WTC11 (cell line): ENCODE measurements around the gene PRRC2A. TPM values are rescaled to one million over a fixed set of nuclear protein-coding genes. Genes with fewer than 3 reads are reported as not detected.

Experiments used
- ATAC-seq: fragments of 200-7000 bp; cut with Tn5 transposase; 2 replicates; pipeline ENCODE4 v1.10.0; 2021; ENCODE audit warnings: mild to moderate bottlenecking, moderate library complexity
- CTCF ChIA-PET: fragments of 300-600 bp; sonication (Branson Sonifier 250); formaldehyde crosslinking; loops from one replicate; lab custom pipeline; 2021; ENCODE audit warnings: antibody characterized with exemption; lab: Charles Lee
- POLR2A ChIA-PET: fragments of 350-600 bp; sonication (Branson Sonifier 250); formaldehyde crosslinking; loops from one replicate; lab custom pipeline; 2021; ENCODE audit warnings: antibody characterized with exemption; lab: Charles Lee
- DNase-seq: peaks from one replicate; pipeline ENCODE4 v3.0.0; 2021; ENCODE audit warnings: low spot score
- H3K27ac Mint-ChIP-seq: 2 replicates; pipeline ENCODE4 v1.8.0; 2021; ENCODE audit warnings: mixed read lengths
- H3K27me3 Mint-ChIP-seq: 2 replicates; pipeline ENCODE4 v1.8.0; 2021; ENCODE audit warnings: low read depth, mild to moderate bottlenecking, moderate library complexity, mixed read lengths
- H3K36me3 Mint-ChIP-seq: 2 replicates; pipeline ENCODE4 v1.8.0; 2021; ENCODE audit warnings: mixed read lengths
- H3K4me1 Mint-ChIP-seq: 2 replicates; pipeline ENCODE4 v1.8.0; 2022; ENCODE audit warnings: mixed read lengths
- H3K4me3 Mint-ChIP-seq: 2 replicates; pipeline ENCODE4 v1.8.0; 2021; ENCODE audit warnings: mild to moderate bottlenecking, moderate library complexity, mixed read lengths
- H3K9me3 Mint-ChIP-seq: 2 replicates; pipeline ENCODE4 v1.8.0; 2021; ENCODE audit warnings: mixed read lengths
- ESRRA ChIP-seq: sonication (generic); formaldehyde crosslinking; IDR thresholded peaks from 2 replicates; pipeline ENCODE4 v1.8.1; 2022; ENCODE audit warnings: mild to moderate bottlenecking, missing genetic modification reagents, borderline replicate concordance
- ETV6 ChIP-seq: sonication (generic); formaldehyde crosslinking; IDR thresholded peaks from 2 replicates; pipeline ENCODE4 v1.8.1; 2022; ENCODE audit warnings: mild to moderate bottlenecking, missing genetic modification reagents
- GABPB1 ChIP-seq: sonication (generic); formaldehyde crosslinking; IDR thresholded peaks from 2 replicates; pipeline ENCODE4 v1.8.1; 2023; ENCODE audit warnings: mild to moderate bottlenecking, missing genetic modification reagents
- IRF2 ChIP-seq: sonication (generic); formaldehyde crosslinking; IDR thresholded peaks from 2 replicates; pipeline ENCODE4 v1.8.0; 2022; ENCODE audit warnings: low read depth, missing genetic modification reagents, borderline replicate concordance
- MXD4 ChIP-seq: fragments of 250-450 bp; sonication (Bioruptor Pico); IDR thresholded peaks from 2 replicates; pipeline ENCODE4 v1.8.0; 2021; ENCODE audit warnings: mild to moderate bottlenecking, moderate library complexity, borderline replicate concordance
- NFATC4 ChIP-seq: fragments of 250-450 bp; sonication (Bioruptor Pico); IDR thresholded peaks from 2 replicates; pipeline ENCODE4 v1.9.0; 2021; ENCODE audit warnings: mild to moderate bottlenecking
- OVOL2 ChIP-seq: fragments of 250-450 bp; sonication (Bioruptor Pico); IDR thresholded peaks from 2 replicates; pipeline ENCODE4 v1.9.0; 2021; ENCODE audit warnings: mild to moderate bottlenecking, borderline replicate concordance
- ZNF317 ChIP-seq: sonication (generic); formaldehyde crosslinking; IDR thresholded peaks from 2 replicates; pipeline ENCODE4 v1.8.1; 2023; ENCODE audit warnings: low read depth, mild to moderate bottlenecking, moderate library complexity, missing genetic modification reagents, borderline replicate concordance
- ZNF423 ChIP-seq: fragments of 250-450 bp; sonication (Bioruptor Pico); IDR thresholded peaks from 2 replicates; pipeline ENCODE4 v2.1.2; 2022; ENCODE audit warnings: mild to moderate bottlenecking, moderate library complexity
- ZNF671 ChIP-seq: fragments of 250-450 bp; sonication (Bioruptor Pico); IDR thresholded peaks from 2 replicates; pipeline ENCODE4 v1.8.0; 2021; ENCODE audit warnings: mild to moderate bottlenecking
- ZSCAN18 ChIP-seq: fragments of 250-450 bp; sonication (Bioruptor Pico); IDR thresholded peaks from 2 replicates; pipeline ENCODE4 v2.1.2; 2022; ENCODE audit warnings: mild to moderate bottlenecking, moderate library complexity
- total RNA-seq: library from RNA; stranded (reverse); gene quantifications from 3 replicates; pipeline ENCODE4 v1.2.3, GENCODE V29; 2021
- TF ChIP-seq, protein P1 (sequence below): fragments of 250-450 bp; sonication (Bioruptor Pico); IDR thresholded peaks from 2 replicates; pipeline ENCODE4 v1.9.0; 2021; ENCODE audit warnings: mild to moderate bottlenecking, borderline replicate concordance
- TF ChIP-seq, protein P2 (sequence below): sonication (generic); formaldehyde crosslinking; IDR thresholded peaks from 2 replicates; pipeline ENCODE4 v1.8.1; 2023; ENCODE audit warnings: mild to moderate bottlenecking, missing genetic modification reagents, borderline replicate concordance
- TF ChIP-seq, protein P3 (sequence below): sonication (generic); formaldehyde crosslinking; IDR thresholded peaks from 2 replicates; pipeline ENCODE4 v1.8.0; 2023; ENCODE audit warnings: mild to moderate bottlenecking, missing genetic modification reagents
- TF ChIP-seq, protein P4 (sequence below): sonication (generic); formaldehyde crosslinking; IDR thresholded peaks from 2 replicates; pipeline ENCODE4 v1.8.1; 2022; ENCODE audit warnings: low read depth, missing genetic modification reagents, borderline replicate concordance
- TF ChIP-seq, protein P5 (sequence below): fragments of 250-450 bp; sonication (Bioruptor Pico); IDR thresholded peaks from 2 replicates; pipeline ENCODE4 v1.8.0; 2021; ENCODE audit warnings: mild to moderate bottlenecking

The PRRC2A gene
- total RNA-seq, 1 experiment from 2014 or later = 372 TPM

DNA sequence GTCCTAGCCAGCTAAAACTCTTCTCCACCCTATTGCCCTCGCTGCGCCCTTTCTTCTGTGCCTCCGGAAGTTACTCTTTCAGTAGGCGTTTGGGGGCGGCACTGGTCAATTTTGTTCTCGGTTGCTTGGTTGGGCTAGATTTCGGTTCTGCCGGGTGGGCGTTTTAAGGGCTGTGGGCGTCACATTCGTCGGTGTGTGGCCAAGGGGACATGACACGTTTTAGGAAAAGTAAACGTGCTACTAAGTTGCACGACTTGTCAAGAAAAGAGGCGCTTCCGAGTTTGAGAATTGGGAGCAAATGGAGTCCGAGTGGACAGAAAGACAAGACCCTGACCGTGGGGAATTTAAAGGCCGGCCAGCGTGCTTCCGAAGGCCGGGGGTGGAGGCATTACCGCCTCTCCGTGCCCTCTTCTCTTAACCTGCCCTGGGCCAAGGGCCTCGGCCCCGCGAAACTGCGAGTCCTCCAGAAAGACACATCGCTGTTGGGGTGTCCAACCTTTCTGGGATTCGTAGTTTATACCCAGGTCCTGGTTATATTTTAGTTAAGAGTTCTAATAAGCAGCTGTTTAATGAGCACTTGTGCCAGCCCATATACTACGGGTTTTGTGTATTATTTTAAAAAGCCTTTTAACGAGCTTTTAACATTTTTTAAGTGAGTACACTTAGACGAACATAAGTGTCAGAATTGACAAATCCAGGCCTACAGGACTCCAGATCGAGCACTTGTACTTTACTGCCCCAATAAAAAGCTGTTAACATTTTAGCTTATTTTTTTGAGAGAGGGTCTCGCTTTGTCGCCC is 32.6 kb downstream of the PRRC2A start:
- DNase-seq (peak; percentile 81), ATAC-seq (peak; percentile 79)
- no peaks in the 10 kb centered on the region for H3K9me3 Mint-ChIP-seq
- H3K27ac Mint-ChIP-seq = peak overlapping the region; percentile 100
- peaks cover 26% of the 10 kb centered on the region for H3K36me3 Mint-ChIP-seq
- H3K4me3 Mint-ChIP-seq = peak overlapping the region; percentile 91
- POLR2A ChIA-PET = interaction anchor here (0.6 to 2.1 kb wide), 11 partner anchors 8 to 210 kb away, joined by 3 to 11 read pairs (median 4); partner anchors contain the start of genes ATP6V1G2, C6orf47, DDAH2 and DDX39B
- H3K4me1 Mint-ChIP-seq = peaks cover 20% of the 10 kb centered on the region
- TF ChIP-seq ETV6 (CRISPR knock-in tag) = peak; percentile 10; the same call in 1 of the 2 replicates
- TF ChIP-seq, protein P1, sequence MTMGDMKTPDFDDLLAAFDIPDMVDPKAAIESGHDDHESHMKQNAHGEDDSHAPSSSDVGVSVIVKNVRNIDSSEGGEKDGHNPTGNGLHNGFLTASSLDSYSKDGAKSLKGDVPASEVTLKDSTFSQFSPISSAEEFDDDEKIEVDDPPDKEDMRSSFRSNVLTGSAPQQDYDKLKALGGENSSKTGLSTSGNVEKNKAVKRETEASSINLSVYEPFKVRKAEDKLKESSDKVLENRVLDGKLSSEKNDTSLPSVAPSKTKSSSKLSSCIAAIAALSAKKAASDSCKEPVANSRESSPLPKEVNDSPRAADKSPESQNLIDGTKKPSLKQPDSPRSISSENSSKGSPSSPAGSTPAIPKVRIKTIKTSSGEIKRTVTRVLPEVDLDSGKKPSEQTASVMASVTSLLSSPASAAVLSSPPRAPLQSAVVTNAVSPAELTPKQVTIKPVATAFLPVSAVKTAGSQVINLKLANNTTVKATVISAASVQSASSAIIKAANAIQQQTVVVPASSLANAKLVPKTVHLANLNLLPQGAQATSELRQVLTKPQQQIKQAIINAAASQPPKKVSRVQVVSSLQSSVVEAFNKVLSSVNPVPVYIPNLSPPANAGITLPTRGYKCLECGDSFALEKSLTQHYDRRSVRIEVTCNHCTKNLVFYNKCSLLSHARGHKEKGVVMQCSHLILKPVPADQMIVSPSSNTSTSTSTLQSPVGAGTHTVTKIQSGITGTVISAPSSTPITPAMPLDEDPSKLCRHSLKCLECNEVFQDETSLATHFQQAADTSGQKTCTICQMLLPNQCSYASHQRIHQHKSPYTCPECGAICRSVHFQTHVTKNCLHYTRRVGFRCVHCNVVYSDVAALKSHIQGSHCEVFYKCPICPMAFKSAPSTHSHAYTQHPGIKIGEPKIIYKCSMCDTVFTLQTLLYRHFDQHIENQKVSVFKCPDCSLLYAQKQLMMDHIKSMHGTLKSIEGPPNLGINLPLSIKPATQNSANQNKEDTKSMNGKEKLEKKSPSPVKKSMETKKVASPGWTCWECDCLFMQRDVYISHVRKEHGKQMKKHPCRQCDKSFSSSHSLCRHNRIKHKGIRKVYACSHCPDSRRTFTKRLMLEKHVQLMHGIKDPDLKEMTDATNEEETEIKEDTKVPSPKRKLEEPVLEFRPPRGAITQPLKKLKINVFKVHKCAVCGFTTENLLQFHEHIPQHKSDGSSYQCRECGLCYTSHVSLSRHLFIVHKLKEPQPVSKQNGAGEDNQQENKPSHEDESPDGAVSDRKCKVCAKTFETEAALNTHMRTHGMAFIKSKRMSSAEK (CRISPR knock-in tag) = no peak
- TF ChIP-seq, protein P2, sequence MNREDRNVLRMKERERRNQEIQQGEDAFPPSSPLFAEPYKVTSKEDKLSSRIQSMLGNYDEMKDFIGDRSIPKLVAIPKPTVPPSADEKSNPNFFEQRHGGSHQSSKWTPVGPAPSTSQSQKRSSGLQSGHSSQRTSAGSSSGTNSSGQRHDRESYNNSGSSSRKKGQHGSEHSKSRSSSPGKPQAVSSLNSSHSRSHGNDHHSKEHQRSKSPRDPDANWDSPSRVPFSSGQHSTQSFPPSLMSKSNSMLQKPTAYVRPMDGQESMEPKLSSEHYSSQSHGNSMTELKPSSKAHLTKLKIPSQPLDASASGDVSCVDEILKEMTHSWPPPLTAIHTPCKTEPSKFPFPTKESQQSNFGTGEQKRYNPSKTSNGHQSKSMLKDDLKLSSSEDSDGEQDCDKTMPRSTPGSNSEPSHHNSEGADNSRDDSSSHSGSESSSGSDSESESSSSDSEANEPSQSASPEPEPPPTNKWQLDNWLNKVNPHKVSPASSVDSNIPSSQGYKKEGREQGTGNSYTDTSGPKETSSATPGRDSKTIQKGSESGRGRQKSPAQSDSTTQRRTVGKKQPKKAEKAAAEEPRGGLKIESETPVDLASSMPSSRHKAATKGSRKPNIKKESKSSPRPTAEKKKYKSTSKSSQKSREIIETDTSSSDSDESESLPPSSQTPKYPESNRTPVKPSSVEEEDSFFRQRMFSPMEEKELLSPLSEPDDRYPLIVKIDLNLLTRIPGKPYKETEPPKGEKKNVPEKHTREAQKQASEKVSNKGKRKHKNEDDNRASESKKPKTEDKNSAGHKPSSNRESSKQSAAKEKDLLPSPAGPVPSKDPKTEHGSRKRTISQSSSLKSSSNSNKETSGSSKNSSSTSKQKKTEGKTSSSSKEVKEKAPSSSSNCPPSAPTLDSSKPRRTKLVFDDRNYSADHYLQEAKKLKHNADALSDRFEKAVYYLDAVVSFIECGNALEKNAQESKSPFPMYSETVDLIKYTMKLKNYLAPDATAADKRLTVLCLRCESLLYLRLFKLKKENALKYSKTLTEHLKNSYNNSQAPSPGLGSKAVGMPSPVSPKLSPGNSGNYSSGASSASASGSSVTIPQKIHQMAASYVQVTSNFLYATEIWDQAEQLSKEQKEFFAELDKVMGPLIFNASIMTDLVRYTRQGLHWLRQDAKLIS = no peak
- no peak for TF ChIP-seq ZNF423 (CRISPR knock-in tag)
- TF ChIP-seq, protein P3, sequence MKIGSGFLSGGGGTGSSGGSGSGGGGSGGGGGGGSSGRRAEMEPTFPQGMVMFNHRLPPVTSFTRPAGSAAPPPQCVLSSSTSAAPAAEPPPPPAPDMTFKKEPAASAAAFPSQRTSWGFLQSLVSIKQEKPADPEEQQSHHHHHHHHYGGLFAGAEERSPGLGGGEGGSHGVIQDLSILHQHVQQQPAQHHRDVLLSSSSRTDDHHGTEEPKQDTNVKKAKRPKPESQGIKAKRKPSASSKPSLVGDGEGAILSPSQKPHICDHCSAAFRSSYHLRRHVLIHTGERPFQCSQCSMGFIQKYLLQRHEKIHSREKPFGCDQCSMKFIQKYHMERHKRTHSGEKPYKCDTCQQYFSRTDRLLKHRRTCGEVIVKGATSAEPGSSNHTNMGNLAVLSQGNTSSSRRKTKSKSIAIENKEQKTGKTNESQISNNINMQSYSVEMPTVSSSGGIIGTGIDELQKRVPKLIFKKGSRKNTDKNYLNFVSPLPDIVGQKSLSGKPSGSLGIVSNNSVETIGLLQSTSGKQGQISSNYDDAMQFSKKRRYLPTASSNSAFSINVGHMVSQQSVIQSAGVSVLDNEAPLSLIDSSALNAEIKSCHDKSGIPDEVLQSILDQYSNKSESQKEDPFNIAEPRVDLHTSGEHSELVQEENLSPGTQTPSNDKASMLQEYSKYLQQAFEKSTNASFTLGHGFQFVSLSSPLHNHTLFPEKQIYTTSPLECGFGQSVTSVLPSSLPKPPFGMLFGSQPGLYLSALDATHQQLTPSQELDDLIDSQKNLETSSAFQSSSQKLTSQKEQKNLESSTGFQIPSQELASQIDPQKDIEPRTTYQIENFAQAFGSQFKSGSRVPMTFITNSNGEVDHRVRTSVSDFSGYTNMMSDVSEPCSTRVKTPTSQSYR (CRISPR knock-in tag) = no peak
- H3K27me3 Mint-ChIP-seq = no peaks in the 10 kb centered on the region
- CTCF ChIA-PET = interaction anchor here (0.6 to 2.3 kb wide), 8 partner anchors 8 to 210 kb away, joined by 3 to 14 read pairs (median 5); partner anchors contain the start of genes C6orf47, GPANK1 and NEU1

GRCh38 chr6:31654574-31655348 is 34.2 kb downstream of the PRRC2A start:
- ATAC-seq = no peak
- no peak for DNase-seq
- Mint-ChIP-seq H3K9me3 (no peaks in the 10 kb centered on the region), H3K36me3 (peaks cover 11% of the 10 kb centered on the region), H3K4me1 (peaks cover 28% of the 10 kb centered on the region), H3K4me3 (no peak overlapping the region), H3K27ac (no peak overlapping the region), H3K27me3 (no peaks in the 10 kb centered on the region)
- ChIA-PET CTCF (no interaction called here), POLR2A (interaction anchor here (1.0 kb wide), 1 partner anchor 10 kb away, joined by 9 read pairs; the partner anchor contains the start of gene GPANK1)
- TF ChIP-seq GABPB1 (CRISPR knock-in tag) (no peak), MXD4 (CRISPR knock-in tag) (no peak), ZNF671 (no peak), NFATC4 (CRISPR knock-in tag) (no peak), ZNF317 (CRISPR knock-in tag) (no peak), OVOL2 (CRISPR knock-in tag) (no peak), ESRRA (CRISPR knock-in tag) (no peak), IRF2 (CRISPR knock-in tag) (no peak), ZSCAN18 (CRISPR knock-in tag) (no peak)
- TF ChIP-seq, protein P4, sequence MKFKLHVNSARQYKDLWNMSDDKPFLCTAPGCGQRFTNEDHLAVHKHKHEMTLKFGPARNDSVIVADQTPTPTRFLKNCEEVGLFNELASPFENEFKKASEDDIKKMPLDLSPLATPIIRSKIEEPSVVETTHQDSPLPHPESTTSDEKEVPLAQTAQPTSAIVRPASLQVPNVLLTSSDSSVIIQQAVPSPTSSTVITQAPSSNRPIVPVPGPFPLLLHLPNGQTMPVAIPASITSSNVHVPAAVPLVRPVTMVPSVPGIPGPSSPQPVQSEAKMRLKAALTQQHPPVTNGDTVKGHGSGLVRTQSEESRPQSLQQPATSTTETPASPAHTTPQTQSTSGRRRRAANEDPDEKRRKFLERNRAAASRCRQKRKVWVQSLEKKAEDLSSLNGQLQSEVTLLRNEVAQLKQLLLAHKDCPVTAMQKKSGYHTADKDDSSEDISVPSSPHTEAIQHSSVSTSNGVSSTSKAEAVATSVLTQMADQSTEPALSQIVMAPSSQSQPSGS = no peak
- TF ChIP-seq, protein P5, sequence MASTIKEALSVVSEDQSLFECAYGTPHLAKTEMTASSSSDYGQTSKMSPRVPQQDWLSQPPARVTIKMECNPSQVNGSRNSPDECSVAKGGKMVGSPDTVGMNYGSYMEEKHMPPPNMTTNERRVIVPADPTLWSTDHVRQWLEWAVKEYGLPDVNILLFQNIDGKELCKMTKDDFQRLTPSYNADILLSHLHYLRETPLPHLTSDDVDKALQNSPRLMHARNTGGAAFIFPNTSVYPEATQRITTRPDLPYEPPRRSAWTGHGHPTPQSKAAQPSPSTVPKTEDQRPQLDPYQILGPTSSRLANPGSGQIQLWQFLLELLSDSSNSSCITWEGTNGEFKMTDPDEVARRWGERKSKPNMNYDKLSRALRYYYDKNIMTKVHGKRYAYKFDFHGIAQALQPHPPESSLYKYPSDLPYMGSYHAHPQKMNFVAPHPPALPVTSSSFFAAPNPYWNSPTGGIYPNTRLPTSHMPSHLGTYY = no peak
